SKM-1 (cell line): ENCODE measurements around the gene LTB4R2.
A peak's percentile ranks its signal among the peaks of the same experiment; 100 is the strongest.

Experiments
- DNase-seq: peaks from one replicate; lab custom pipeline; 2025; ENCODE audit not compliant: unreplicated experiment; lab: John Stamatoyannopoulos, UW

Gene LTB4R2

DNA sequence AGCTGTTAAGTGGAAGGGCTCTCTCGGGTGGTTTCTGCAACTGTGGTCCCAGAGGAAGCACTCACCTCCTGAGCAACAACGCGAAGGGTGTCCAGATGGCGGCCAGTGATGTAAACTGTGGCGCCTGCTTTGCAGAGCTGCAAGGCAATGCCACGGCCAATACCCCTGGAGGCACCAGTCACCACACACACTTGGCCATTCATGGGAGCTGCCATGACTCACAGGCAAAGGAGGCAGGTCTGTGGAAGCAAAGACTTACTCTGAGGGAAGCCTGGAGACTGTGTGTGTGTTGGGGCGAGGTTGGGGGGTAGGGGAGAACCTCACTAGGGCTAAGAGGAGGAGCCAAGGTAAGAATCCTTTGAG lies 11.1 kb upstream of the LTB4R2 start:
- DNase-seq: no peak

DNA sequence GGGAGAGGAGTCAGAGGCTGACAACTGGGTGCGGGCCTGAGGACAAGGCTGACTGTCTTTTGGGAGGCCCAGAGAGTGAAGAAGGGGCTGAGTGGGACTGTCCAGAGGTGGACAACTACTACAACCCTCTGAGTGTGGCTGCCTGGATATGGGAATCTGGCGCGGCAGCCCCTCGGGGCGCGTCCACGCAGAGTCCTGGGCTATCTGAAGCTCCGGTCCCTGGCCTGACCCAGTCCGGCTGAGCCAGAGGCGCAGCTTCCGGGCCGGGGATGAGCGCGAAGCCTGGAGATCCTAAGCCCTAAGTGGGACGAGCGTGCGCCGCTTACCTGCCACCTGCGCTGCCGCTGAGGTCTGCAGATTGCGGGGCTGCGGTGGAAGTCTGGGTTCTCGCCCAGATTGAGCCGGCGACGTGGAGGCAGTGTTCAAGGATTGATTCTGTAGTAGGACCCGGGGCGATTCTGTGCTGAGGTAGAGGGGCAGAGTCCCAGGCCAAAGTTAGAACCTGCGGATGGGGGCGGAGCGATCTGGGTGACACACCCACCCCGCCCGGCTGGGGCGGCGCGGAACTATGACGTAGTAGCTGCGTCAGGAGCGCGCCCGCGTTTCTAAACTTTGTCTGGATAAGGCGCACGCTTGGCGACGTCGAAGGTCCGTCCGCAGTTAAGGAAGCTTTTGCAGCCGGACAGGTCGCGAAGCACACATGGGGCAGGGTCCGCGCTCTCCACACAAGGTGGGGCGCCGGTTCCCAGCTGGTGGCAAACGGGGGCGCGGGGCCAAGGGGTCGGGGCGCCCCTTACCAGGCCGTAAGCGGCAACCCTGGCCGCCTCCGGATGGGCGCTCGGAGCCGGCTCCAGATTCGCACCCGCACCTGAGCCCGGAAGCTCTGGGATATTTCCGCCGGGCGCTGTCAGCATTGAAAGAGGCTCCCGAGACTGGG lies 10.4 kb upstream of the LTB4R2 start, which contains the start of the genes DHRS1 and NOP9:
TSS of gene DHRS1 (minus strand) at position 526 of the 937 bp plus-strand sequence. CDS start 674 bp downstream, outside the sequence.
TSS of gene NOP9 (plus strand) at position 596 of the 937 bp plus-strand sequence. CDS start at position 701, 105 bp downstream.
- DNase-seq: peak; percentile 14

DNA sequence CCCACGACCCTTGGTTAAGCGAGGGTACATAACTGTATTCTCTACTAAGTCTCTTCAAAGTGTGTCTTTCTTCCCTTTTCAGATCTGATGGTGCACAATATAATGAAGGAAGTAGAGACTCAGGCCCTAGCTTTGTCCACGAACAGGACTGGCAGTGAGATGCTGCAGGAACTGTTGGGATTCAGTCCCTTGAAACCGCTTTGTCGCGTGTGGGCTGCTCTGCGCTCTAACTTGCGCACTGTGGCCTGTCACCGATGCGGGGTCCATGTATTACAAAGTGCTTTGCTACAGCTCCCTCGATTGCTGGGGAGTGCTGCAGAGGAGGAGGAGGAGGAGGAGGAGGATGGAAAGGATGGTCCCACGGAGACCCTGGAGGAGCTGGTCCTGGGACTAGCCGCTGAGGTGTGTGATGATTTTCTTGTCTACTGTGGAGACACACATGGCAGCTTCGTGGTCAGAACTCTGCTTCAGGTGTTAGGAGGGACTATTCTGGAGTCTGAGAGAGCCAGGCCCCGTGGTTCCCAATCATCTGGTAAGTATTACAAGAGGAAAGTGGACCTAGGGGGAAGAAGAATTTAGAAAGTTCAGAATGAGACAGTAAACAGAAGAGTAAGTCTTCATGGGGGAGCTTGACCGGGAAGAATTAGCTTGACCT lies 9.5 kb upstream of the LTB4R2 start:
- no peak for DNase-seq

- DNase-seq: no peak
Observed at GRCh38 chr14:24304019-24304387, 5.9 kb upstream of the LTB4R2 start.

DNA sequence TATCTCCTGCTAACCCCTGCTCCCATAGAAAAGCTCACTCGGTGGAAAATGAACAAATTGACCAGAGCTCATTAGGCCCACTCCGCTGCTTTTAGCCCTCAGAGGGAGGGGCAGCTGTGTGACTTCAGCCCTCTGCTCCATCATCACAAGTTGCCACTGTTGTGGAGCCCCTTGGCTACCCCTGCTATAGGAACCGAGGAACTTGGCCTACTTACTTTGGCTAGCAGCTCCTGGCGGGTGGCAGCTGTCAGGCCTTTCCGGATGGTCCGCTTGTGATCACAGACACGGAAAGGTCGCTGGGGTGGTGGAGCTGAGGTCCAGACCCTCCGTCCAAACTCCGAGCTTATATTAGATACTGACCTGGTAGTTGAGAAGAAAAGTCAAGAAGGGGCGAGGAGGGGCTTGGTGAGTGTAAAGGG lies 2.8 kb upstream of the LTB4R2 start:
- no peak for DNase-seq

DNA sequence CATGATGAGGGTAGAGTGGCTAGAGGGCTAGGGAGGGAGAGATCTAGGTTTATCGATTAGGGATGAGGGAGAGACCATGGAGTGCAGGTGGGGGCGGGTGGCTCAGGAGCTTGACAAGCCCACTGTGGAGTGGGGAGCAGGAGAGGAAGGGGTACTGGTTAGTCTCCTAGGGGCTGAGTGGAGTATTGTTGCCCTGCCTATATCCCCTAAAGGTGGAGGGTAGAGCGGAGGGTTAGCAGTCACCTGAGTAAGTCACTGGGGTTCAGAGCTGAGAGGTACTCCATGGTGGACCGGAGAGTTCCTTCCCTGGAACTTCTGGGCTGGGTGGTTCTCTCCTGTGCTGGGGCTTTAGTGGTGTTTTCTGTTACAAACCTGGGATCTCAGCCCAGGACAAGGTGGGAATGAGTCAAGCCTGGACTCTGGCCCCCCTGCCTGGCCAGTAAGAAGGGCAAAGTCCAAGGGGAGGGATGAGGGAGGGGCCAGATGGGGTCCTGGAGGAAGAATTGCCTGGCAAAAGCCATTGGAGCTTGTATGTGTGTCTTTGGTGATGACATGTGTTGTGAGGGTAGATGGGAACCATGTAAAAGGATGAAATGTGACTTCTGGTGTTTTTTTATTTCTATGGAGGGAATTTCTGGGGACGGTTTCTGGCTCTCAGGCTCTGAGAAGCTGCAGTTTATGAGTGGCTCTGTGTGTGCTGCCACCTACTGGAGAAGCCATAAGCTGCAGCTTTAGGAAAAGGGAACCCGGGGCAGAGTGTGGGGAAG lies 2.2 kb upstream of the LTB4R2 start, which contains the start of gene CIDEB:
TSS of gene CIDEB (minus strand) at position 403 of the 767 bp plus-strand sequence. CDS start at position 284, 119 bp downstream.
- no peak for DNase-seq

- no peak for DNase-seq
Observed at GRCh38 chr14:24308342-24309124, 1.4 kb upstream of the LTB4R2 start.

DNA sequence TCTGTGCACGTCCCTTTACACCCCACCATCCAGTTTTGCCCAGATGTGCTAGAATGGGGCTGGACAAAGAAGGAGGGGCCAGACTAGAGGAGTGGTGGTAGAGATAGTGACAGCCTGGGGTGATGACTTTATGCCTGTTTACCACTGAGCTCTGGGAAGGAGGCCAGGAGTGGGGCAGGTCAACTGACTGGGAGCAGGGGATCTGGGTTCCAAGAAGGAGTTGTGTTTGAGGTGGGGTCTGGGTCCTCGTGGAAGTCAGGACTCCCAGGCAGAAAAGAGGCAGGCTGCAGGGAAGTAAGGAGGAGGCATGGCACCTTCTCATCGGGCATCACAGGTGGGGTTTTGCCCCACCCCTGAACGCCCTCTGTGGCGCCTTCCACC lies 315 bp downstream of the LTB4R2 start:
- DNase-seq: no peak

GRCh38 chr14:24310646-24311604 lies 985 bp downstream of the LTB4R2 start, which contains the start of gene LTB4R:
LTB4R (plus strand) TSS chr14:24311502; CDS start chr14:24315652, 4,150 bp downstream.
- DNase-seq: no peak

DNA sequence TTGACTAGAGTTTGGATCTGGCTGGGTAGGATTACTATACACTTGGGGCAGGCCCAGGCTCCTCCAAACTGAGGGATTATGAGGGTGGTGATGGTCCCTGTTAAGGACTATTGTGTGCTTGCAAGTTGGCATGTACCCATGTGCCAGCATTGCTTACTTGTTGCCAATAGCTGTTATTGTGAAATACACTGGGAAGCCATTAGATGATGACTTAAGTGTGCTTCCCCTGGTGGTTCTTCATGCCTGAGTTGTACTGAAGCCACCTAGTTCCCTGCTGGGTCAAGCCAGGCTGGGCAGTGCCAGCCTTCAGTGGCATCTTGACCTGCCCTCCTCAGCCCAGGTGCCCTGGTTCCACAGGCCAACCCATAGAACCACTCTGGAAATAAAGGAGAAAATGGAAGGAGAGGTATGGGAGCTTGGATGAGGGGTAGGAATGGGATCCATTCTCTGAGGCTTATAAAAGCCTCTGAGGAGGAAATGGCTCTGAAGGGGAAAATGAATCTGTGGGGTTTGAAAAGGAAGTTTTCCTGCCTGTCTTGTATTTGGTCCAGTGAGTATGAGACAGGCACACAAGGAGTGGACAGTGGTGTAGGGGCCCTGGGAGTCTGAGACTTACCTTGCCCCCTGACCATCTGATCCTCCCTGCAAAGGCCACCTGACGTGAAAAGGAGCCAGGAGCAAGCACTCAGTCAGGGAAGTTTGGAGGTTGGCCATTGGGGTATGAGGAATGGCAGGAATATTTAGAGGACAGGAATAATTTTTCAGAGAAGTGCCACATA lies 2.1 kb downstream of the LTB4R2 start:
- no peak for DNase-seq

GRCh38 chr14:24312736-24313507 lies 3.0 kb downstream of the LTB4R2 start:
- peak; percentile 46 for DNase-seq

DNA sequence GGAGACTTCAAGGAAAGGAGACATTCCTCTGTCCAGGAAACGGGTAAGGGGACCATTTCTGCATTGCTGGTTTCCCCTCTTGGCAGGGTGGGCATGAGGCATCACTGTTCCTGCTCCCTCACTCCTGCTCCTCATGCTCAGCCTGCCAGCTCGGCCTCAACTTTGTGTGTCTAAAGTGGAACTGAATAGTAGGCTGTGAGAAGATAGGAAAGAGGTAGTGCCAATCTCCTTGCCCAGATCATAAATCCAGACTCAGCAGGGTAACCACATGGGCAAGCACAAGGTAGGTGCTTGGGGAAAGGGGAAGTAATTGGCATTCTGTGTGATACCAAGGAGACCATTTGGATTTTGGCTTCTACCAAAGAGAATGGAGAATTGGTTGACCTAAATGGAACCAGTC lies 4.0 kb downstream of the LTB4R2 start:
- DNase-seq: no peak

DNA sequence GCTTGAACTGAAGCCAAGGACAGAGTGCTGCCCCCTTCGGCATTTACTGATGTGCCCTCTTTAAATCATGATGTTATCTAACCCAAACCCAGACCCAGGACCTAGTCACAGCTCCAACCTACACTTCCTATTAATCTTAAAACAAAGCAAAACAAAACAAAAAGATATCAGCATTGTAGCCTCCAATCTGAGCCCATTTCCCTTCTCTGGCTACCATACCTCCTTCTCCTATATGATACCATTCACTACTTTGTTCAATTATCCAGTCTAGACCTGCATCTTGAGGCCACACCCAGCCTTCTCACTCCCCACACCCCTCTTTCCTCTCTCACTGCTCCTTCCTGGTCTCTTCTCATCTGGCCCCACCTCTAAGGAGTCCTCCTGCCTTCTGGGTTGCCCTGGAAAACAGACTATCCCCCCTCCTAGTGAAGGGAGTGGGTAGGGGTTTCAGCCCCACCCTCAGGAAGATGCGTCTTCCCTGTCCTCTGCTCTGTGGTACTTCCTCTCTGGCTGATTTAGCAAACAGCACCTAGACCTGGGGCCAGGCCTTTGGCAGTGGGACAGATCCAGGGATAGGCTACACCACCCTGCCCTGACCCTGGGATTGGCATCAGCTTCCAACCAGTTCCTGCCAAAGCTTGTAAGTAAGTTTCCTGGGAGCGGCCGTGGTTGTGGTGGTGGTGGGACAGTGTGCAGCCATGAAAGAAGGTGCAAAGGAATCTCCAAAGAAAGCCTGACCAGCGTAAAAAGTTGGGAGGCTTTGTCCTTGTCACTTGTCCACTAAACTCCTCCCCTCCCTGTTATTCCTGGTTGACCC lies 4.6 kb downstream of the LTB4R2 start:
- DNase-seq: no peak

DNA sequence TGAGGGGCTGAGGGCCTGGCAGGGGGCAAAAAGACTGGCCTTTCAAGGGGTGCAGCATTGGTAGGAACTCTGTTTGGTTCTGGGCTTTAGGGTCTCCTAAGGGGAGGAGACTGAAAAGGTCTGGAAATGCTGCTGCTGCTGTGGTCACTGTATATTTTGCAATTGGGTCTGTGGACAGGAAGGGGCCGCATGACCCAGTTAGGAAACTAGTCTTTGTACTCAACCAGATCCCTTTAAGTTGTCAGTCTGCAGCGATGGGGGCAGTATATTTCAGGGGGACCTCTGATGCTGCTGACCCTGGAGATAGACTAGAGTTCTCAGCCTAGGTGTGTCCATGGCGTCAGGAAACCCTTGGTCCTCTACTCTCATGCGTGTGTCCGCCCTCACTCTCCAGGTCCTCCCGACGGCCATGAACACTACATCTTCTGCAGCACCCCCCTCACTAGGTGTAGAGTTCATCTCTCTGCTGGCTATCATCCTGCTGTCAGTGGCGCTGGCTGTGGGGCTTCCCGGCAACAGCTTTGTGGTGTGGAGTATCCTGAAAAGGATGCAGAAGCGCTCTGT lies 5.4 kb downstream of the LTB4R2 start:
- DNase-seq: no peak

GRCh38 chr14:24315807-24316596 lies 6.1 kb downstream of the LTB4R2 start:
- no peak for DNase-seq

GRCh38 chr14:24316597-24316950 lies 6.6 kb downstream of the LTB4R2 start:
- no peak for DNase-seq
